NCI-H345 treated with DMSO at 0.1 percent for 48 hours (cell line): Measurements from ENCODE around the gene SLC44A3.

Source experiments
- DNase-seq: peaks from one replicate; lab custom pipeline; 2025; ENCODE audit not compliant: unreplicated experiment; lab: John Stamatoyannopoulos, UW

The SLC44A3 gene

GRCh38 chr1:94801919-94802546 lies 18.1 kb upstream of the SLC44A3 start:
- DNase-seq = peak; percentile 49

GRCh38 chr1:94803106-94803505 lies 17.1 kb upstream of the SLC44A3 start:
- DNase-seq = no peak

GRCh38 chr1:94803517-94804441 lies 16.4 kb upstream of the SLC44A3 start:
- DNase-seq = peak; percentile 49

GRCh38 chr1:94804442-94804837 lies 15.7 kb upstream of the SLC44A3 start:
- DNase-seq = no peak

GRCh38 chr1:94805912-94806311 lies 14.2 kb upstream of the SLC44A3 start:
- peak; percentile 46 for DNase-seq

GRCh38 chr1:94806441-94806871 lies 13.7 kb upstream of the SLC44A3 start:
- DNase-seq = no peak

GRCh38 chr1:94807742-94808491 lies 12.2 kb upstream of the SLC44A3 start:
- DNase-seq = no peak

- no peak for DNase-seq
Observed at GRCh38 chr1:94808669-94809068, 11.5 kb upstream of the SLC44A3 start.

GRCh38 chr1:94812985-94813384 lies 7.2 kb upstream of the SLC44A3 start:
- no peak for DNase-seq

GRCh38 chr1:94816030-94816429 lies 4.1 kb upstream of the SLC44A3 start:
- no peak for DNase-seq

- no peak for DNase-seq
Observed at GRCh38 chr1:94817712-94818111, 2.4 kb upstream of the SLC44A3 start.

- DNase-seq = peak; percentile 43
Observed at GRCh38 chr1:94819238-94819944, 766 bp upstream of the SLC44A3 start.

- DNase-seq = no peak
Observed at GRCh38 chr1:94820936-94821335, 779 bp downstream of the SLC44A3 start.

- no peak for DNase-seq
Observed at GRCh38 chr1:94821636-94822305, 1.6 kb downstream of the SLC44A3 start.

- no peak for DNase-seq
Observed at GRCh38 chr1:94823116-94823515, 3.0 kb downstream of the SLC44A3 start.

GRCh38 chr1:94825936-94826335 lies 5.8 kb downstream of the SLC44A3 start:
- DNase-seq = no peak

GRCh38 chr1:94827434-94827833 lies 7.3 kb downstream of the SLC44A3 start:
- no peak for DNase-seq

- no peak for DNase-seq
Observed at GRCh38 chr1:94828251-94828650, 8.1 kb downstream of the SLC44A3 start.

- DNase-seq = no peak
Observed at GRCh38 chr1:94831641-94832040, 11.5 kb downstream of the SLC44A3 start.

GRCh38 chr1:94832446-94832845 lies 12.3 kb downstream of the SLC44A3 start:
- DNase-seq = no peak
